SK-N-SH treated with all-trans-retinoic acid at 6 μM for 48 hours (cell line): ENCODE measurements around the gene FNTB.

Experiments used
- ATAC-seq: fragments of 200-7000 bp; cut with Tn5 transposase; 3 replicates; pipeline ENCODE4 v1.9.1; 2020; ENCODE audit warnings: mild to moderate bottlenecking, moderate library complexity
- ARNTL ChIP-seq: fragments of 450-650 bp; formaldehyde crosslinking; IDR thresholded peaks from 2 replicates; pipeline ENCODE4 v1.5.0; 2020; ENCODE audit warnings: low read depth, mild to moderate bottlenecking, moderate library complexity, borderline replicate concordance
- CREB5 ChIP-seq: fragments of 250-450 bp; sonication (Bioruptor Pico); IDR thresholded peaks from 2 replicates; pipeline ENCODE4 v1.5.1; 2020; ENCODE audit warnings: low read depth, mild to moderate bottlenecking, moderate library complexity
- CSDC2 ChIP-seq: fragments of 250-450 bp; sonication (Bioruptor Pico); IDR thresholded peaks from 2 replicates; pipeline ENCODE4 v1.5.0; 2020; ENCODE audit warnings: mild to moderate bottlenecking, moderate library complexity
- CSRNP3 ChIP-seq: fragments of 250-450 bp; sonication (Bioruptor Pico); IDR thresholded peaks from 2 replicates; pipeline ENCODE4 v1.5.1; 2021; ENCODE audit warnings: mild to moderate bottlenecking, moderate library complexity
- GLIS3 ChIP-seq: fragments of 250-450 bp; sonication (Bioruptor Pico); IDR thresholded peaks from 2 replicates; pipeline ENCODE4 v1.5.0; 2020; ENCODE audit warnings: mild to moderate bottlenecking, moderate library complexity
- ISL1 ChIP-seq: fragments of 250-450 bp; sonication (Bioruptor Pico); IDR thresholded peaks from 2 replicates; pipeline ENCODE4 v2.1.2; 2022; ENCODE audit warnings: mild to moderate bottlenecking, moderate library complexity
- OSR1 ChIP-seq: fragments of 250-450 bp; sonication (Bioruptor Pico); IDR thresholded peaks from 2 replicates; pipeline ENCODE4 v1.8.0; 2022; ENCODE audit warnings: moderate library complexity, mild to moderate bottlenecking, inconsistent platforms
- PATZ1 ChIP-seq: fragments of 250-450 bp; sonication (Bioruptor Pico); IDR thresholded peaks from 2 replicates; pipeline ENCODE4 v1.8.0; 2020; ENCODE audit warnings: mild to moderate bottlenecking, moderate library complexity, borderline replicate concordance
- RARB ChIP-seq: fragments of 250-450 bp; sonication (Bioruptor Pico); IDR thresholded peaks from 2 replicates; pipeline ENCODE4 v1.8.0; 2021; ENCODE audit warnings: mild to moderate bottlenecking, moderate library complexity
- SNAI2 ChIP-seq: fragments of 250-450 bp; sonication (Bioruptor Pico); IDR thresholded peaks from 2 replicates; pipeline ENCODE4 v1.5.0; 2020; ENCODE audit warnings: mild to moderate bottlenecking, moderate library complexity
- TCF4 ChIP-seq: fragments of 250-450 bp; sonication (Bioruptor Pico); IDR thresholded peaks from 2 replicates; pipeline ENCODE4 v1.8.0; 2021; ENCODE audit warnings: mild to moderate bottlenecking, moderate library complexity, borderline replicate concordance
- TOX ChIP-seq: fragments of 250-450 bp; sonication (Bioruptor Pico); IDR thresholded peaks from 2 replicates; pipeline ENCODE4 v1.8.0; 2021; ENCODE audit warnings: mild to moderate bottlenecking, moderate library complexity, borderline replicate concordance
- ZC3H10 ChIP-seq: fragments of 250-450 bp; sonication (Bioruptor Pico); IDR thresholded peaks from 2 replicates; pipeline ENCODE4 v1.5.1; 2021; ENCODE audit warnings: mild to moderate bottlenecking, moderate library complexity
- ZFP30 ChIP-seq: fragments of 450-650 bp; formaldehyde crosslinking; IDR thresholded peaks from 2 replicates; pipeline ENCODE4 v1.5.0; 2022; ENCODE audit warnings: mild to moderate bottlenecking, moderate library complexity
- ZNF565 ChIP-seq: fragments of 450-650 bp; formaldehyde crosslinking; conservative IDR thresholded peaks from 2 replicates; pipeline ENCODE4 v1.5.0; 2020; ENCODE audit warnings: low read depth, mild to moderate bottlenecking, moderate library complexity
- ZNF70 ChIP-seq: fragments of 450-650 bp; formaldehyde crosslinking; IDR thresholded peaks from 2 replicates; pipeline ENCODE4 v1.5.0; 2020; ENCODE audit warnings: mild to moderate bottlenecking, moderate library complexity
- ZNF8 ChIP-seq: fragments of 450-650 bp; formaldehyde crosslinking; IDR thresholded peaks from 2 replicates; pipeline ENCODE4 v1.5.0; 2020; ENCODE audit warnings: mild to moderate bottlenecking, moderate library complexity
- TF ChIP-seq, protein P1 (sequence below): fragments of 250-450 bp; sonication (Bioruptor Pico); IDR thresholded peaks from 2 replicates; pipeline ENCODE4 v1.5.0; 2020; ENCODE audit warnings: mild to moderate bottlenecking, moderate library complexity

Gene FNTB

GRCh38 chr14:64990939-64991338 lies 4.2 kb downstream of the FNTB start:
- TF ChIP-seq OSR1 (no peak), TOX (CRISPR knock-in tag) (no peak), ISL1 (CRISPR knock-in tag) (no peak), SNAI2 (CRISPR knock-in tag) (no peak), ARNTL (no peak), GLIS3 (no peak), ZFP30 (CRISPR knock-in tag) (no peak), TCF4 (CRISPR knock-in tag) (no peak), CREB5 (CRISPR knock-in tag) (no peak)

GRCh38 chr14:64992328-64992885 lies 5.7 kb downstream of the FNTB start:
- TF ChIP-seq ZFP30 (CRISPR knock-in tag) (no peak), TCF4 (CRISPR knock-in tag) (no peak), ISL1 (CRISPR knock-in tag) (no peak), ZNF565 (no peak), ARNTL (no peak), CREB5 (CRISPR knock-in tag) (no peak), PATZ1 (CRISPR knock-in tag) (no peak), ZC3H10 (CRISPR knock-in tag) (no peak)
- TF ChIP-seq, all 23 proteins: peak for 0
- ATAC-seq = no peak

More at GRCh38 chr14:64990939-64991338, 4.2 kb downstream of the FNTB start:
- no peak for ATAC-seq

DNA sequence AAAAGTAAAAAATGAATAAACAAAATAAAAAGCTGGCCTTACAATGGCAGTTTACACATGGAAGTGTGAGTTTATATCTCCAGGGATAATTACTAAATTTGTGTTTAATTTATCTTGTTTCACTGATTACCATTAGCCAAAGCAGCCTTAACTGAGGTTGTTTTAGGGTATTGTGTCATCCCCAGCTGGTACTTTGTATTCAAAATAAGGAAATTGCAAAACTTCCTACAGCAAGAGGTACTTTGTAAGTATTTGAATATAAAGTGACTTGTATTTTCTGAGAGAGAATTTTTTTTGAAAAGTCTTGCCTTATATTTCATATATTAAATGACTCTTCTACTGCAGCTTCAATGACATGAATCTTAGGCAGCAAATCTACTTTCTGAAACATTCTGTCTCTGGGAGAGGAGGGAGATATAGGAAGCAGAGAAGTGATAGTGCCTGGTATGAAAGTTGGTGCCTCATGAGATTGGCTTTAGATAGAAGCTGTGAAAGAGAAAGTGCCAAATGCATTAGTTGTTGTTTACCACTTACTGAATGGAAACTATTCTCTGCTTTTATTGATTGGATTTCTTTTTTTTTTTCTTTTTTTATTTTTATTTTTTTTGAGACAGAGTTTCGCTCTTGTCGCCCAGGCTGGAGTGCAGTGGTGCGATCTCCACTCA lies 6.7 kb downstream of the FNTB start:
- no peak for ATAC-seq
- no peak for TF ChIP-seq CSDC2
- no peak for TF ChIP-seq ZC3H10 (CRISPR knock-in tag)
- no peak for TF ChIP-seq TOX (CRISPR knock-in tag)
- TF ChIP-seq ZNF565 = no peak
- no peak for TF ChIP-seq RARB (CRISPR knock-in tag)
- TF ChIP-seq ZFP30 (CRISPR knock-in tag) = no peak
- no peak for TF ChIP-seq ZNF8 (CRISPR knock-in tag)
- TF ChIP-seq, protein P1, sequence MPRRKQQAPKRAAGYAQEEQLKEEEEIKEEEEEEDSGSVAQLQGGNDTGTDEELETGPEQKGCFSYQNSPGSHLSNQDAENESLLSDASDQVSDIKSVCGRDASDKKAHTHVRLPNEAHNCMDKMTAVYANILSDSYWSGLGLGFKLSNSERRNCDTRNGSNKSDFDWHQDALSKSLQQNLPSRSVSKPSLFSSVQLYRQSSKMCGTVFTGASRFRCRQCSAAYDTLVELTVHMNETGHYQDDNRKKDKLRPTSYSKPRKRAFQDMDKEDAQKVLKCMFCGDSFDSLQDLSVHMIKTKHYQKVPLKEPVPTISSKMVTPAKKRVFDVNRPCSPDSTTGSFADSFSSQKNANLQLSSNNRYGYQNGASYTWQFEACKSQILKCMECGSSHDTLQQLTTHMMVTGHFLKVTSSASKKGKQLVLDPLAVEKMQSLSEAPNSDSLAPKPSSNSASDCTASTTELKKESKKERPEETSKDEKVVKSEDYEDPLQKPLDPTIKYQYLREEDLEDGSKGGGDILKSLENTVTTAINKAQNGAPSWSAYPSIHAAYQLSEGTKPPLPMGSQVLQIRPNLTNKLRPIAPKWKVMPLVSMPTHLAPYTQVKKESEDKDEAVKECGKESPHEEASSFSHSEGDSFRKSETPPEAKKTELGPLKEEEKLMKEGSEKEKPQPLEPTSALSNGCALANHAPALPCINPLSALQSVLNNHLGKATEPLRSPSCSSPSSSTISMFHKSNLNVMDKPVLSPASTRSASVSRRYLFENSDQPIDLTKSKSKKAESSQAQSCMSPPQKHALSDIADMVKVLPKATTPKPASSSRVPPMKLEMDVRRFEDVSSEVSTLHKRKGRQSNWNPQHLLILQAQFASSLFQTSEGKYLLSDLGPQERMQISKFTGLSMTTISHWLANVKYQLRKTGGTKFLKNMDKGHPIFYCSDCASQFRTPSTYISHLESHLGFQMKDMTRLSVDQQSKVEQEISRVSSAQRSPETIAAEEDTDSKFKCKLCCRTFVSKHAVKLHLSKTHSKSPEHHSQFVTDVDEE (CRISPR knock-in tag) = no peak
- no peak for TF ChIP-seq CSRNP3
- no peak for TF ChIP-seq GLIS3
- TF ChIP-seq ZNF70 = no peak
- TF ChIP-seq CREB5 (CRISPR knock-in tag) = no peak
- TF ChIP-seq, all 23 proteins: peak for 0
